ENCODE data around the gene DNAJC4. TPM values are rescaled to one million over a fixed set of nuclear protein-coding genes. Genes with fewer than 3 reads are reported as not detected.

DNAJC4 gene
- total RNA-seq, 3 donors from 2014 or later, result 43.6 to 57.6 (median 50.7) TPM

- H3K4me1 ChIP-seq (ENCODE audit: low read depth), result peaks cover 27% of the 10 kb centered on the region
- intact Hi-C loops (cut with DNase I, micrococcal nuclease), result no loop called here
- no peak for TF ChIP-seq CTCF (IDR thresholded peaks at IDR 0.05)
- ATAC-seq (peak; percentile 10), DNase-seq (peak; percentile 80 to 87 (median 83))
- no peaks in the 10 kb centered on the region for H3K9me3 ChIP-seq
- peaks cover 4% of the 10 kb centered on the region for H3K36me3 ChIP-seq (ENCODE audit: low read depth)
- no peak overlapping the region for H3K4me3 ChIP-seq
Observed at GRCh38 chr11:64268025-64268892, 37.9 kb downstream of the DNAJC4 start.

GRCh38 chr11:64268893-64269539, 38.7 kb downstream of the DNAJC4 start:
- Histone ChIP-seq H3K4me1 (ENCODE audit: low read depth) (peaks cover 32% of the 10 kb centered on the region), H3K4me3 (peak overlapping the region; percentile 46), H3K9me3 (no peaks in the 10 kb centered on the region), H3K36me3 (ENCODE audit: low read depth) (peaks cover 4% of the 10 kb centered on the region)
- ATAC-seq (peak; percentile 21), DNase-seq (peak; percentile 74 to 87 (median 83))
- no peak for TF ChIP-seq CTCF (IDR thresholded peaks at IDR 0.05)
- intact Hi-C loops (cut with DNase I, micrococcal nuclease), result no loop called here

- ATAC-seq, result peak; percentile 81
- Histone ChIP-seq H3K9me3 (no peaks in the 10 kb centered on the region), H3K36me3 (ENCODE audit: low read depth) (peaks cover 4% of the 10 kb centered on the region), H3K4me3 (peak overlapping the region; percentile 46), H3K4me1 (ENCODE audit: low read depth) (peaks cover 35% of the 10 kb centered on the region)
- peak; percentile 97 to 98 (median 98) for DNase-seq
- intact Hi-C loops (cut with DNase I, micrococcal nuclease), result no loop called here
- TF ChIP-seq CTCF (IDR thresholded peaks at IDR 0.05), result no peak
Observed at GRCh38 chr11:64269540-64270220, 39.3 kb downstream of the DNAJC4 start.

GRCh38 chr11:64275031-64275800, 44.9 kb downstream of the DNAJC4 start:
- Histone ChIP-seq H3K4me3 (no peak overlapping the region), H3K4me1 (ENCODE audit: low read depth) (peaks cover 33% of the 10 kb centered on the region), H3K36me3 (ENCODE audit: low read depth) (no peaks in the 10 kb centered on the region), H3K9me3 (no peaks in the 10 kb centered on the region)
- no peak for TF ChIP-seq CTCF (IDR thresholded peaks at IDR 0.05)
- ATAC-seq (no peak), DNase-seq (peak in 1 of 3 donors; percentile 47)
- intact Hi-C loops (cut with DNase I, micrococcal nuclease), result no loop called here

- ATAC-seq (no peak), DNase-seq (no peak)
- Histone ChIP-seq H3K9me3 (no peaks in the 10 kb centered on the region), H3K36me3 (ENCODE audit: low read depth) (no peaks in the 10 kb centered on the region), H3K4me3 (no peak overlapping the region), H3K4me1 (ENCODE audit: low read depth) (peaks cover 33% of the 10 kb centered on the region)
- intact Hi-C loops (cut with DNase I, micrococcal nuclease), result no loop called here
- no peak for TF ChIP-seq CTCF (IDR thresholded peaks at IDR 0.05)
Observed at GRCh38 chr11:64275841-64276240, 45.5 kb downstream of the DNAJC4 start.
